NCI-H226 (cell line): Measurements from ENCODE around the gene CDK11A.
"Not testable (repeated sequence)": the region's sequence is repeated elsewhere in the genome, so short reads cannot be mapped to it uniquely, and the experiment has no call there.

Experiments
- DNase-seq: peaks from one replicate; pipeline ENCODE4 v3.0.0-alpha.2; 2015

CDK11A gene

DNA sequence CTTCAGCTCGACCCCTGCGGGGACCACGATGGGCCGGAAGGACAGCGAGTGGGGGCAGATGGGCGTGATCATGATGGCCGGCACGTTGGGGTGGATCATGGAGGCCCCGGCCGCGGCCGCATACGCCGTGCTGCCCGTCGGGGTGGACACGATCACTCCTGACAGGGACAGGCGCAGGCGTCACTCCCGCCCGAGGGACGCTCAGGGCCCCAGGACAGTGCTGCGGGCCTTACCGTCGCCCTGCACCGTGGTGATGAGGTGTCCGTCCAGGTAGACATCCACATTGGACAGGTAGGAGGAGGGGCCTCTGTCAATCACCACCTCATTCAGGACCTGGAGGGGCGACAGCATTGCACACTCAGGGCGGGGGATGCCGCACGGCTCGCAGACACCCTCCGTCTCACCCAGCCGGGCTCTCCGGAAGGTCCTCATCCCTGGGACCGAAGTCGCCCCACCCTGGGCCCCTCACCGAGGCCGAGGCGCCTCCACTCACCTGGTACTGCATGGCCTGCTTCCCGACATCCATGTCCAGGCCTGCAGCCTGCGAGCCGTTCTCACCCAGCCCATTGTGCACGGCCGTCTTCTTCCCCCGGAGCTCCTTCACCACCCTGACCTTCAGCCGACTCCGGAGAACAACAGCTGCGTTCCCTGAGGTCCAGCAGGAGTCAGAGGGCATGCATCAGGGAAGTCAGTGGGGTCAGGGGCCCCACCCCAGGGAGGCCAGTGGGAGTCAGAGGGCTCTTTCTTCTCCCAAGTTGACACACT lies 30.1 kb upstream of the CDK11A start:
- DNase-seq, result no peak

DNA sequence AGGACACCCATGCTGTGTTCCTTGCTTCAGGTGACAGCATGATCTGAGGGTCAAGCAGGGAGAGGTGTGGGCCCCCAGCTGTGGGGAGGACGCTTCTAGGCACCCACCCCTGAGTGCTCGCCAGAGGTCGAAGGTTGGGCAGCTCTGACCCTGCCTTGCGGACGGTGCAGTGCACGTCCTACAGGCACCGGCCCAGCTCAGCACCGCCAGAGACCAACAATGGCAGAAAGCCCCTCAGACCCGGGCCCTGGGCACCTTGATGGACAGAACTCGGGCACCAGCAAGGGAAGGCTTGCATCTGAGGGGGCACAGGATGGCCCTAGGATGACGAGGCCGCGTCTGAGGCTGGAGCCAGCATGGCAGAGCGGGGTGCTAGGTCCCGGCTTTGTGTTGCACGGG lies 29.4 kb upstream of the CDK11A start:
- no peak for DNase-seq

DNA sequence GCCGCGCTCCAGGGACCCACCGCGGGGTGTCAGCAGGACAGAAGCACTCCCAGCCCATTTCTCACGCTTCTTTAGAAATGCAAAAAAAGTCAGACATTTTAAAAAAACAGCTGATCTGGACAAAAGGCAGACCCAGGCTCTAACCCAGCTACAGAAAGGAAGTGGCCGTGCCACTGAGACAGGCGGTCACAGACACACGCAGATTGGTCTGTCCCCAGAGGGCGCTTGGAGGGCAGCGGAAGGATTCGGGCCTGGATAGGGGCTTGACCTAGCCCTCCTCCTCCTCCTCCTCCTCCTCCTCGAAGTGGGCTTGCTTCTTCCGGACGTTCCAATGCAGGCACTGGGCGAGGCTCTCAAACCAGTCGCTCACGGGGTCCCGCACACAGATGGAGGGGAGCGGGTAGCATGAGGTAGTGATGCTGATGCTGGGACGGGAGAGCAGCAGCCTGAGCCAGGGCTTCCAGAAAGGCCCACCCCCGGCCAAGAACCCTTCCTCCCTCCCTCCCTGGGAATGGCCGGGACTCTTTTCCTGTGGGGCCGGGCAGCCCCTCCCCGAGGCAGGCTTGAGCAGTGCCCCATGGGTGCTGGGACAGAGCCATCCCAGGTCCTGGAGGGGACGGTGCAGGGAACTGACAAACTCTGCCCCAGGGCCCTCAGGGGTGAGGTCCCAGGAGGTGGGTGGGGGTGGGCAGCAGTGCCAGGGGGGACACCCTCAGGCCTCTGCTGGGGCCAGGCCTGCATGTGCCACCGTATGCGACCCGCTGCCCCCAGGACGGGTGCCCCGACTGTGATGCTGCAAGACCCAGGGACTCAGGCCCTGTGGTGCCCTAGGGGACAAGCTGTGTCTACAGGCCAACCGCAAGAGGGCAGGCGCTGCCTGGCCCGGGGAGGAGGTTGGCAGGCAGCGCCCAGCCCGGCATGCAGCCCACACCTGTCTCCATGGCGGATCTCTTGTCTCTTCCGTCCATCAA lies 28.8 kb upstream of the CDK11A start:
- no peak for DNase-seq

GRCh38 chr1:1752190-1752589 lies 28.0 kb upstream of the CDK11A start:
- no peak for DNase-seq

GRCh38 chr1:1749941-1750340 lies 25.8 kb upstream of the CDK11A start:
- not testable (repeated sequence) for DNase-seq

DNA sequence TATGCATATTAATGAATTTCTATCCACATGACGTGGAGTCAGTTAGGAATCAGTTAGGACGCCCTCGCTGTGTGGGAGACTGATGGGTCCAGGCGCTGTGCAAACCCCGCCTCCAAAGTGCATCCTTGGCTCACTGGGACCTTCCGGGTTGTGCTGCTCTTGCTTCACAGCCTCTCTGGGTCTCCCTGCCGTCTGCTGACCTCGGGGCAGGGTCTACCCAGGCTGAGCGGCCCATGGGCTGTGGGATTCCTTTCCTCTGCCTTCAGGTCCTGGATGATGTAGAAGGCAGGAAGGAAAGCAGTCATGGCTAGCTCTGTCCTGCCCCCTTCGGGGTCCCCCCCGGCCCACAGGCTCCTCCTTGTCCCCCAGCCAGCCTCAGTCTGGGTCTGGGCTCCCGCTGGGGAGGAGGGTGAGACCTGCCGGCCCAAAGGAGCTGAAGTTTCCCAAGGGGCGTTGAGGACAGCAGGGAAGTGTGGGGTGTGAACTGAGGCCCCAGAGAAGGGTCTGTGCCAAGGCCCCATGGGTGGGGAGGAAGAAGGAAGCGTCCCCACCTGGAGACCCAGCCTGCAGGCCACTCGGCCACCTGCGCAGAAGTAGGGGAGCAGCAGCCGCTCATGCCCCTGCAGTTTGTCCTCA lies 24.6 kb upstream of the CDK11A start:
- DNase-seq, result no peak

DNA sequence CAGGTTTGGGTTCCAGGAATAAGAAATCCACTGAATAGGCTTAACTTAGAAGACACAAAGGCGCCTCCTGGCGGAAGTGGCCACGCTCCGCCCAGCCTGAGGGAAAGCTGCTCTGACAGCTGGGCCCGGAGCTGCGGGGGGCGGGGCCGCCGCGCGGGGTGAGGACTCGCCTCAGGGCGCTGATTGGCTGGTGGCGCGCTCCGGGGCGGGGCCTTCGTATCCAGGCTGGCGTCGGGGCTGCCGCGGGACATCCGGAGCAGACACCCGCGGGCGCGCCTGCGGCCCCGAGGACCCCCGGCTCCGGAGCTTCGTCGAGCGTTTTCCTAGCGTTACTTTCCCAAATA lies 22.4 kb upstream of the CDK11A start:
- not testable (repeated sequence) for DNase-seq

DNA sequence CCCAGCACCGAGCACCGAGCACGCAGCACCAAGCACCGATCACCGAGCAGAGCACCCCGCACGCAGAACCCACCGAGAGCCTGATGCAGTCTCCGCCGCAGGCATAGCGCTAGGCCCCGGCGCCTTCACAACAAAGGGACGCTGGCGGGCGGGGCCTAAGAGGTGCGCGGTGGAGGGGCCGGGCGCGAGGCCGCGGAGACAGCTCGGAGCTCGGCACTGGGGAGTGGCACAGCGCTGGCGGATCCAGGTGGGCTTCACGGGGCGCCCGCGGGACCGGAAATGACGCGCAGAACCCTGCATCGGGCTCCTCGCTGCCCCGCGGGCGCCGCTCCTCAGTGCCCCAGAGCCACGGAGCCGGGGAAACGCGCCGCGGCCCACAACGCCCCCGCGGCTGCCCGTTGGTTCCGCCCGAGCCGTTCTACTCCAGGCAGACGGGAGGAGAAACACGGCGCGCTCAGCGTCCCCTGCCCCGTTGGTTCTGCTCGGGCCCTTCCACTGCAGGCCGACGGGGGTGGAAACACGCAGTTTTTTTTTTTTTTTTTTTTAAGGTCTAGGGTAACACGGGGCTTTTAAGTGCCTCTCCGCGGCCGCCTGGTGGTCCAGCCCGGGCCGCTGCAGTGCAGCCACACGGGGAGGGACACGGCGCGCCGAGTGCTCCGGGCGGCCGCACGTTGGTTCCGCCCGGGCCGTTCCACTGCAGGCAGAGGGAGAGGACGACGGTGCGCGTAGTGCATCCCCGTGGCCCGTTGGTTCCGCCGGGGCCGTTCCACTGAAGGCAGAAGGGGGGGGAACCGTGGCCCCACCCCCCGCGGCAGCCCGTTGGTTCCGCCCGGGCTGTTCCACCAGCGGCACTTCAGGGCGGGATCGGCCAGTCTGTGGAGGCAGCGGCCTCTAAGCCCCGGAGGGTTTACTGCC lies 21.8 kb upstream of the CDK11A start:
- DNase-seq, result peak; percentile 62

DNA sequence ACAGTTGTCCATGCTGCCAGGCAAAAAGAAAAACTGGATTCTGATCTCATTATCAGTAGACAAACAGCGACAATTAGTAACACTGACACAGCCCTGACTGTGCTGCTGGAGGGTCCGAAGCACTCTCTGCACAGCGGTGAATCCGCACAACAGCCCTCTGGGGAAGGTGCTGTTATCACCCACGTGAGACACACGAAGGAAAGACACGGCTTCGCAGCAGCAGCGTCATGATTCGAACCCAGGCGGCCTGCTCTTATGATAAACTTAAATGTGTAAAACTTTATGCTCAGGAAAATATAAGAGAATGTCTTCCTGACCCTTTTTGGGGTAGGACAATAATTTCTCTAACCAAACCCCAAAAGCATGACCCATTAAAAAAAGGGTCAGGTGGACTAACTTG lies 18.4 kb upstream of the CDK11A start:
- DNase-seq, result not testable (repeated sequence)

DNA sequence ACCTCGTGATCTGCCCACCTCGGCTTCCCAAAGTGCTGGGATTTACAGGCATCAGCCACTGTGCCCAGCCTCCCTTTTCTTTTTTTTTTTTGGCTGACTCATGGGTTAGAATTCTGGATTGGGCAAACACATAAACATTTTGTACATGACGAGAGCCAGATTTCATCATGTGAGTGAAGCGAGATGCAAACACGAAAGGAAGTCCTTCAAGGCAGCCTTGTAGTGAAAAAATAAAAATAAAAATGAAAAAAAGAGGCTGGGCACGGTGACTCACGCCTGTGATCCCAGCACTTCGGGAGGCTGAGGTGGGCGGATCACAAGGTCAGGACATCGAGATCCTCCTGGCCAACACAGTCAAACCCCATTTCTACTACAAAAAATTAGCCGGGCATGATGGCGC lies 16.9 kb upstream of the CDK11A start:
- peak; percentile 92 for DNase-seq

- not testable (repeated sequence) for DNase-seq
Observed at GRCh38 chr1:1738799-1739337, 14.7 kb upstream of the CDK11A start.

GRCh38 chr1:1737675-1738590 lies 13.8 kb upstream of the CDK11A start:
- not testable (repeated sequence) for DNase-seq

- DNase-seq, result no peak
Observed at GRCh38 chr1:1732381-1732780, 8.2 kb upstream of the CDK11A start.

GRCh38 chr1:1730870-1731269 lies 6.7 kb upstream of the CDK11A start:
- no peak for DNase-seq

GRCh38 chr1:1730230-1730629 lies 6.1 kb upstream of the CDK11A start:
- DNase-seq, result not testable (repeated sequence)

- not testable (repeated sequence) for DNase-seq
Observed at GRCh38 chr1:1729116-1729816, 5.1 kb upstream of the CDK11A start.

DNA sequence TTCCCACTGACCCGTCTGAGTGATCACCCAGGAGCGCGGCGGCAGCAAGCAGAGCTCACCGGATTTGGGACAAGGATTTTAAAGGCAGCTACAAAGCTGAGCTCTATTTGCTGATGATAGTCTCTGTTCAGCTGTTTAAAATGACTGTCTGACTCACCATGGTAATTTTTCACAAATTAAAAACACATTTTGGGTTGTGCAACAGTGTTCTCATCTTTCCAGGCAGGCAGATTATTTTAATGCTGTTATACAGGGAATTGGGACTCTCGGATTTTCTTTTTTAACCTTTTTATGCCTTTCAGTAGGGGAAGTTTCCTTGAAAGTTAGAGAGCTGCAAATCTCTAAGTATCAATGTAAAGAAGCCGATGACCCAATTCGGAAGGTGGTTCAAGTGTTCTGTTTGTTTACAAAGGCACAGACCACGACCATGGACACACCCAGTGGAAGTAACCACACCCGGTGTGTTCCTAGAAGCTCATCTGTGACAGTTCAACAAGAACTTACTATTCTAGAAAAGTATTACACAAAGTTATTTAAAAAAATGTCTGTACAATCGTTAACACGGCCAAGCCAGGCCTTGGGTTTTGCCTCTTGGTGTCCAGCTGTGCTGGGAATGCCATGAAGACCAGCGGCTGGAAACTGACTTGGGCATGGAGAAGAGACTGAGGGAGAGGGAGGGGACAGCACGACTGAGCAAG lies 4.3 kb upstream of the CDK11A start:
- DNase-seq, result not testable (repeated sequence)

- DNase-seq, result not testable (repeated sequence)
Observed at GRCh38 chr1:1727131-1727651, 3.0 kb upstream of the CDK11A start.

GRCh38 chr1:1726088-1726487 lies 1.9 kb upstream of the CDK11A start:
- DNase-seq, result not testable (repeated sequence)
